Stimulated activated CD8-positive, alpha-beta memory T cell treated with anti-CD3 and anti-CD28 coated beads, Interleukin-7, amount 100 ng/mL, for 1 hour (primary cell): ENCODE results near the gene CBY2.
"Not testable (repeated sequence)": the region's sequence is repeated elsewhere in the genome, so short reads cannot be mapped to it uniquely, and the experiment has no call there.

Experiments used
- DNase-seq, 2 donors: peaks; one replicate each; pipeline ENCODE4 v3.0.0-alpha.2; 2020; ENCODE audit warnings: low read depth in 2 of 2

The CBY2 gene

DNA sequence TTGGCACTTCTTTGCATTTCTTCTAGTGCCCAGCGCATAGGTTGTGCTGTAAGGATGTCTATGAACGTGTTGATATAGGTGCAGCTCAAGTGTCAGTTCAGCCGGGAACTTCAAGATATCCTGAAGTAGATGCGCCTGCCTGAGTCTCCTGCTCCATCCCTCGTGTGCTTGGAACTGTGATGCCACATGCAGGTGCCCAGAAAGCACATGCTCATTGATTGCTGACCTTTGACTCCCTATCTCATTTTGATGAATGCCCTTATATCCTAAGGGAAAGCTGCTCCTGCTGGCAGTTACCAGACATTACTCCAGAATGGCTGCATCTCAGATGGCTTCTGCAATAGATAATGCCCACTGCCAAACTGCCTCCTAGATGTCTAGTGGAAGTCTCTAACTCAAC, 40.9 kb downstream of the CBY2 start:
- DNase-seq, result no peak

- no peak for DNase-seq
Observed at GRCh38 chr13:45744979-45745378, 42.9 kb downstream of the CBY2 start.

- DNase-seq, result no peak
Observed at GRCh38 chr13:45747071-45747470, 45.0 kb downstream of the CBY2 start.

GRCh38 chr13:45748941-45749759, 47.0 kb downstream of the CBY2 start:
- DNase-seq, result no peak

- no peak for DNase-seq
Observed at GRCh38 chr13:45750566-45750965, 48.4 kb downstream of the CBY2 start.

DNA sequence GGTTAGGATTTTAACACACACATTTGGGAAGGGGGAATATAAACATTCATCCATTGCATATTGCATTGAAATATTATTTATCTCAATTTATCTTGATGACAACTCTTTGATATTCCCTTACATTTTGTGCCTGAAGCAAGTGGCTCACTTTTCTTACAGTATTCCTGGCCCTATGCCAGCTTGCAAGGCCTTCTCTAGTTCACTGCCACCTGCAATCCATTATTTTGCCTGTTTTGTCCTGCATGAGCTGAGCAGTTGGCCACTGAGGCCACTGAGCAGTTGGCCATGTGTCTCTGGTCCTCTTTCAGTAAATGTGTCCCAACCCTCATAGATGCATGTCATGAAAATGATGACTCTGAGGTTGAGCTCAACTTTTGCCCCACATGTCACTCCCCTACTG, 49.8 kb downstream of the CBY2 start:
- no peak for DNase-seq

- no peak for DNase-seq
Observed at GRCh38 chr13:45752510-45752909, 50.4 kb downstream of the CBY2 start.

DNA sequence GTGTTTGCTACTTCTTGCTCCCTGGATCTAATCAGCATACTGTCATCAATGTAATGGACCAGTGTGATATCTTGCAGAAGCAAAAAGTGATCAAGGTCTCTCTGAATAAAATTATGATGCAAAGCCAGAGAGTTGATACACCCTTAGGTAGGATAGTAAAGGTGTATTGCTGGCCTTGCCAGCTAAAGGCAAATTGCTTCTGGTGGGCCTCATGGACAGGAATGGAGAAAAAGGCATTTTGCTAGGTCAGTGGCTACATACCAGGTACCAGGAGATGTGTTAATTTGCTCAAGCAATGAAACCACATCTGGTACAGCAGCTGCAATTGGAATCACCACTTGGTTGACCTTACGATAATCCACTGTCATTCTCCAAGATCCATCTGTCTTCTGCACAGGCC, 54.4 kb downstream of the CBY2 start:
- not testable (repeated sequence) for DNase-seq

DNA sequence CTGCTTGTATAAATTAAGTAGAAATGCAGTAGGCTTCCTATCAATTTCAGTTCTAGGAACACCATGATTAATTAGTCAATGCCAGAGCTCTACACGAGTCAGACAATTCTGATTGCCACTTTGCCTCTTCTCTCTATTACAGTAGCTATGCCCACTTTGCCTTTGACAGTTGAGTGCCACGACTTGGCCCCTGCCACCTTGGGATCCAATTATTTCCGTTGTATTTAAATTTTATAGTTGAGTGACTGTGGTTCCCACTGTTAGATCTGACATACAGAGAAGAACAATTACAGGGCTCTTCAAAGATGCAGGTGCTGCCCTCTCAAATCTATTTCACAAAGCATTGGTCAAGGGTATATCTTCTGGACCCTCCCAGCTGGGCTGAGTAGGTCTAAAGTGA, 55.5 kb downstream of the CBY2 start:
- DNase-seq, result not testable (repeated sequence)

GRCh38 chr13:45763419-45763818, 61.3 kb downstream of the CBY2 start:
- no peak for DNase-seq
